BE2C (cell line): ENCODE data around the gene IFITM10.

Experiments used
- DNase-seq: peaks from one replicate; pipeline ENCODE4 v3.0.0-alpha.2; 2020
- H3K27me3 ChIP-seq: fragments of 250-450 bp; sonication (Bioruptor Pico); 2 replicates; pipeline ENCODE4 v1.5.1; 2020; ENCODE audit warnings: mild to moderate bottlenecking
- H3K36me3 ChIP-seq: fragments of 250-450 bp; sonication (Bioruptor Pico); 2 replicates; pipeline ENCODE4 v1.5.1; 2020; ENCODE audit warnings: mild to moderate bottlenecking
- H3K4me1 ChIP-seq: fragments of 250-450 bp; sonication (Bioruptor Pico); 2 replicates; pipeline ENCODE4 v1.5.1; 2020
- H3K4me3 ChIP-seq: 2 replicates; pipeline ENCODE4 v1.5.1; 2011; ENCODE audit warnings: low read depth, low read length
- H3K9me3 ChIP-seq: fragments of 250-450 bp; sonication (Bioruptor Pico); 2 replicates; pipeline ENCODE4 v1.5.1; 2020
- TF ChIP-seq, protein P1 (sequence below): IDR thresholded peaks from 2 replicates; pipeline ENCODE4 v1.5.1; 2012; ENCODE audit warnings: mild to moderate bottlenecking, low read depth, low read length

Gene IFITM10

GRCh38 chr11:1736447-1736992 lies 13.9 kb downstream of the IFITM10 start:
- Histone ChIP-seq H3K36me3 (no peaks in the 10 kb centered on the region), H3K4me3 (no peak overlapping the region), H3K4me1 (no peaks in the 10 kb centered on the region), H3K27me3 (peaks cover 8% of the 10 kb centered on the region), H3K9me3 (no peaks in the 10 kb centered on the region)
- TF ChIP-seq, protein P1, sequence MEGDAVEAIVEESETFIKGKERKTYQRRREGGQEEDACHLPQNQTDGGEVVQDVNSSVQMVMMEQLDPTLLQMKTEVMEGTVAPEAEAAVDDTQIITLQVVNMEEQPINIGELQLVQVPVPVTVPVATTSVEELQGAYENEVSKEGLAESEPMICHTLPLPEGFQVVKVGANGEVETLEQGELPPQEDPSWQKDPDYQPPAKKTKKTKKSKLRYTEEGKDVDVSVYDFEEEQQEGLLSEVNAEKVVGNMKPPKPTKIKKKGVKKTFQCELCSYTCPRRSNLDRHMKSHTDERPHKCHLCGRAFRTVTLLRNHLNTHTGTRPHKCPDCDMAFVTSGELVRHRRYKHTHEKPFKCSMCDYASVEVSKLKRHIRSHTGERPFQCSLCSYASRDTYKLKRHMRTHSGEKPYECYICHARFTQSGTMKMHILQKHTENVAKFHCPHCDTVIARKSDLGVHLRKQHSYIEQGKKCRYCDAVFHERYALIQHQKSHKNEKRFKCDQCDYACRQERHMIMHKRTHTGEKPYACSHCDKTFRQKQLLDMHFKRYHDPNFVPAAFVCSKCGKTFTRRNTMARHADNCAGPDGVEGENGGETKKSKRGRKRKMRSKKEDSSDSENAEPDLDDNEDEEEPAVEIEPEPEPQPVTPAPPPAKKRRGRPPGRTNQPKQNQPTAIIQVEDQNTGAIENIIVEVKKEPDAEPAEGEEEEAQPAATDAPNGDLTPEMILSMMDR, result no peak
- no peak for DNase-seq

- no peaks in the 10 kb centered on the region for H3K9me3 ChIP-seq
- H3K27me3 ChIP-seq, result peaks cover 12% of the 10 kb centered on the region
- no peak for DNase-seq
- H3K4me3 ChIP-seq, result no peak overlapping the region
- TF ChIP-seq, protein P1, result no peak
- no peaks in the 10 kb centered on the region for H3K4me1 ChIP-seq
- H3K36me3 ChIP-seq, result no peaks in the 10 kb centered on the region
Observed at GRCh38 chr11:1735271-1735670, 15.1 kb downstream of the IFITM10 start.

DNA sequence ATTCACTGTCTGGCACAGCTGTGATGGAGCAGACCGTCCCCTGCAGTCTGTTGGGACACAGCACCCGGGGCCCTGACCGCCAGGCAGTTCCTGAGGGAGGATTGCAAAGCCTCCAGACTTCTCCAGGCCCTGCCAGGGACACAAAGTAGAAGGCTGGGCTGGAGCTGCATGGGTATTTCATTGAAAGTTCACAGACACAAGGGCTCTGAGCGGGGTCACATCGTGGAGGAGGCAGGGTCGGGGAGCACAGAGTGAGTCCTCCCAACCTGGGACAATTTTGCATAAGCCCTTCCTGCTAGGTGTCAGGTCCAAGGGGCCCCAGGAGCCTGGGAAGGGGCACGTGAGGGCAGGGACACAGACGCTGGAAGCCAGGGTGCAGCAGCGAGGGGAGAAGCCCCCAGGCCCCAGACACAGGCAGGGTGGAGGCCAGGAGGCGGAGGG lies 15.7 kb downstream of the IFITM10 start:
- Histone ChIP-seq H3K9me3 (no peaks in the 10 kb centered on the region), H3K27me3 (peaks cover 17% of the 10 kb centered on the region), H3K4me3 (no peak overlapping the region), H3K36me3 (no peaks in the 10 kb centered on the region), H3K4me1 (no peaks in the 10 kb centered on the region)
- TF ChIP-seq, protein P1, result no peak
- DNase-seq, result no peak

DNA sequence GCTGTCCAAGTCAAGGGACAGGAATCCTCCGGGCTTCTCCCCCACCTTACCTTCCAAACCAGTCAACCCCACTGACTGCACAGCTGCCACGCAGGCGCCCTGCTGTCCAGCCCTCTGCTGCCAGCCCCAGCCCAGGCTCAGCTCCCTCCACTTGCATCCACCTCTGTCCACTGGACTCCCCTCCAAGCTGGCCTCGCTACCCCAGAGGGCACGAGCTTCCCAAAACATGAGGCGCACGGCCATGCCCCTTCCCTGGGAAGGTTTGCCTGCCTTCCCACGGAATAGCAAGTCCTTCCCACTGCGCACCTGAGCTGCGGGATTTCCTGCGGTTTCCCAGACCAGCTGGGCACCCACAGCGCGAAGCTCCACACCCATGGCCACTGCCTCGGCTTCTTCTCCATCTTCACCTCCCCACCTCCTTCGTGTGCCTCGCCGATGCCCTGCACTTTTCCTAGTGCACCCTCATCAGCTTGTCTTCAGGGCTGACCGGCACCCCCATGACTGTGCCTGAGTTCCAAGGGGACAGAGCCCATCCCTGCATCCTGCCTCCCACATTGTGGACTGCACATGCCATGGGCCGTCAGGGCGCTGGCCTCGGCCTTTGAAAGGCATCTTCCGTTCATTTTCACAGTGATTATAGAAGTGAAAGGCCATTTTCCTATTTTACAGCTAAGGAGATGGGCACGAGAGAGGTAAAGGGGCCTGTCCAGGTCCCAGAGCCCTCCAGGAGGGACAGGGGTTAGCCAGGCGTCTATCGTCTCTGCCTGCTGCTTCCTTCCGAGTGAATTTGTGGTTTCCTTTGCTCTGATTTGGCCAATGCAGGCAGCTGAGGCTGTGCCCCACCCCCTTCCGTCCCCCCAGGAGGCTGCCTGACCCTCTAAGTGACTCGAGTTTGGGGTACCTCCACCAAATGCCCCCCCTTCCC lies 16.4 kb downstream of the IFITM10 start:
- Histone ChIP-seq H3K9me3 (no peaks in the 10 kb centered on the region), H3K4me1 (no peaks in the 10 kb centered on the region), H3K4me3 (no peak overlapping the region), H3K27me3 (peaks cover 21% of the 10 kb centered on the region), H3K36me3 (no peaks in the 10 kb centered on the region)
- no peak for DNase-seq
- TF ChIP-seq, protein P1, result no peak

DNA sequence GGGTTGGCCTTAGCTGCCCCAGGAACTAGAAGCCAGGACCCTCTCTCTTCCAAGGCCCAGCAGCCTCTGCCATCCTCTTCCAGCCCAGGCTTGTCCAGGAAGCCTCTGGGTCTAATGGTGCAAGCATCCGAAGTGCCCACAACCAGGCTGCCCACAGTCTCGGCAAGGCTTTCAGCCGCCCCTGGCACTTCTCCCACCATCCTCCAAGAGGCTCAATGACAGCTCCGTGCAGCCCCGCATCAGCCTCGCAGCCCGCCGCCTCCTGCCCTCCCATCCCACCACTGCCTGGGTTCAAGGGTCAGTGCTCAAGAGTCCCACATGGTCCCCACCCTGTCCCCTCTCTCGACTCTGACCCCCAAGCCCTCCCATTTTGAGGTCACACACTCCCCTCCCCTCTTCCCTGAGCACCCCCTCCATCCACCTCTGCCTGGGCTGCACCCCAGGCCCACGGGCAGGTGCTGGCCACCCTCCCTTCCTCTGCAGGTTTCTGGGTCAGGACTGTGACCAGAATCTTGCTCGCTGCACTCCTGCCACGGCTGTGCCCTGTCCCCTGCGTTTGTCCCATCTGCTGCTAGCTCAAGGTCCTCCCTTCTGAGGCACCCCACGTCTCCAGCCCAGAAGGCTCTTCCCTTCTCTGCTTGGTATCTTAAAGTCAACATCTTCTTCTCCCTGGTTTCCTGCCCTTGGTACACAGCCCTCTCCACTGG lies 17.2 kb downstream of the IFITM10 start:
- Histone ChIP-seq H3K36me3 (no peaks in the 10 kb centered on the region), H3K4me1 (no peaks in the 10 kb centered on the region), H3K4me3 (no peak overlapping the region), H3K9me3 (no peaks in the 10 kb centered on the region), H3K27me3 (peaks cover 21% of the 10 kb centered on the region)
- TF ChIP-seq, protein P1, result no peak
- DNase-seq, result no peak
